Erythroblast (primary cell): ENCODE results near the gene CCSER2.

Experiments used
- GATA1 ChIP-seq: IDR thresholded peaks from 2 replicates; pipeline ENCODE4 v1.6.1; 2011; ENCODE audit warnings: low read depth, mild to moderate bottlenecking, control low read depth, low read length, moderate library complexity
- POLR2A ChIP-seq: IDR thresholded peaks from 2 replicates; pipeline ENCODE4 v1.6.1; 2011; ENCODE audit warnings: mild to moderate bottlenecking, low read length

GRCh38 chr10:84478679-84479078 lies 150.3 kb downstream of the CCSER2 start:
- no peak for TF ChIP-seq POLR2A
- no peak for TF ChIP-seq GATA1
